BLaER1 treated with 17β-estradiol and CSF1 and Interleukin-3, amounts not matched to agents 10 nM and 100 nM (cell line): ENCODE results near the gene OR10H5.
"Not testable (repeated sequence)": the region's sequence is repeated elsewhere in the genome, so short reads cannot be mapped to it uniquely, and the experiment has no call there.

Experiments used
- H3K27ac ChIP-seq, 11 experiments: shearing (Covaris generic); formaldehyde crosslinking; 2 replicates each; pipeline ENCODE4 v1.8.1; 2022
- H3K27me3 ChIP-seq, 11 experiments: shearing (Covaris generic); formaldehyde crosslinking; 2 replicates each; pipeline ENCODE4 v1.8.1; 2022
- H3K36me3 ChIP-seq, 11 experiments: shearing (Covaris generic); formaldehyde crosslinking; 2 replicates each; pipeline ENCODE4 v1.8.1; 2022
- H3K4me1 ChIP-seq, 10 experiments: shearing (Covaris generic); formaldehyde crosslinking; 2 replicates each; pipeline ENCODE4 v1.8.1; 2022
- H3K4me2 ChIP-seq, 11 experiments: shearing (Covaris generic); formaldehyde crosslinking; 2 replicates each; pipeline ENCODE4 v1.8.1; 2022
- H3K4me3 ChIP-seq, 10 experiments: shearing (Covaris generic); formaldehyde crosslinking; 2 replicates each; pipeline ENCODE4 v1.8.1; 2022
- H3K9ac ChIP-seq, 11 experiments: shearing (Covaris generic); formaldehyde crosslinking; 2 replicates each; pipeline ENCODE4 v1.8.1; 2022
- H3K9me3 ChIP-seq, 11 experiments: shearing (Covaris generic); formaldehyde crosslinking; replicated peaks in 1 of 11; 2 replicates each; pipeline ENCODE4 v1.8.1; 2022
- H4K20me1 ChIP-seq, 11 experiments: shearing (Covaris generic); formaldehyde crosslinking; 2 replicates each; pipeline ENCODE4 v1.8.1; 2022
- Cebpa-rat ChIP-seq, 11 experiments: shearing (Covaris generic); IDR thresholded peaks; 2 replicates each; pipeline ENCODE4 v1.8.1; 2022

Gene OR10H5

GRCh38 chr19:15840833-15841232 lies 53.4 kb downstream of the OR10H5 start:
- Histone ChIP-seq H3K27me3 (no peaks in the 10 kb centered on the region), H3K36me3 (no peaks in the 10 kb centered on the region), H4K20me1 (no peaks in the 10 kb centered on the region), H3K4me1 (peaks cover 12 to 78% (median 39%) of the 10 kb centered on the region in 10 experiments), H3K4me3 (no peak overlapping the region), H3K4me2 (no peak overlapping the region), H3K9me3 (peaks cover 0 to 11% (median 0%) of the 10 kb centered on the region in 11 experiments; a peak in 6 of 22 replicates), H3K9ac (no peak overlapping the region), H3K27ac (no peak overlapping the region)
- no peak for TF ChIP-seq Cebpa-rat (IDR thresholded peaks at IDR 0.05)

GRCh38 chr19:15841875-15842569 lies 54.6 kb downstream of the OR10H5 start:
- no peak overlapping the region for H3K27ac ChIP-seq
- H3K9ac ChIP-seq, result no peak overlapping the region
- no peaks in the 10 kb centered on the region for H3K27me3 ChIP-seq
- peak overlapping the region in 1 of 11 experiments; percentile 15; a peak in 2 of 22 replicates for H3K4me2 ChIP-seq
- H3K4me1 ChIP-seq, result peaks cover 10 to 85% (median 42%) of the 10 kb centered on the region in 10 experiments
- no peaks in the 10 kb centered on the region for H3K36me3 ChIP-seq
- no peak overlapping the region for H3K4me3 ChIP-seq
- no peak for TF ChIP-seq Cebpa-rat (IDR thresholded peaks at IDR 0.05)
- no peaks in the 10 kb centered on the region for H4K20me1 ChIP-seq
- peaks cover 0 to 22% (median 0%) of the 10 kb centered on the region in 11 experiments; a peak in 9 of 22 replicates for H3K9me3 ChIP-seq

GRCh38 chr19:15843203-15843893 lies 55.9 kb downstream of the OR10H5 start:
- TF ChIP-seq Cebpa-rat (IDR thresholded peaks at IDR 0.05), result no peak
- Histone ChIP-seq H3K9me3 (peaks cover 0 to 35% (median 10%) of the 10 kb centered on the region in 11 experiments; a peak in 12 of 22 replicates), H3K36me3 (no peaks in the 10 kb centered on the region), H3K27ac (peak overlapping the region in 6 of 11 experiments; percentile 6 to 67 (median 44); a peak in 6 of 22 replicates), H3K4me1 (peaks cover 1 to 82% (median 40%) of the 10 kb centered on the region in 10 experiments; a peak in 19 of 20 replicates), H3K4me2 (peak overlapping the region in 8 of 11 experiments; percentile 42 to 84 (median 70); a peak in 13 of 22 replicates), H3K4me3 (no peak overlapping the region), H3K9ac (peak overlapping the region in 1 of 11 experiments; percentile 3; a peak in 2 of 22 replicates), H4K20me1 (no peaks in the 10 kb centered on the region), H3K27me3 (no peaks in the 10 kb centered on the region)

GRCh38 chr19:15843894-15844222 lies 56.4 kb downstream of the OR10H5 start:
- H3K36me3 ChIP-seq, H3K4me3 ChIP-seq, H4K20me1 ChIP-seq, H3K27me3 ChIP-seq: not testable (repeated sequence)
- peak overlapping the region in 10 of 11 experiments; percentile 13 to 84 (median 63); a peak in 15 of 22 replicates for H3K4me2 ChIP-seq
- peak overlapping the region in 2 of 11 experiments; percentile 3 to 41; a peak in 2 of 22 replicates for H3K9ac ChIP-seq
- H3K4me1 ChIP-seq, result peaks cover 0 to 77% (median 37%) of the 10 kb centered on the region in 10 experiments; a peak in 17 of 20 replicates
- H3K27ac ChIP-seq, result peak overlapping the region in 7 of 11 experiments; percentile 6 to 67 (median 35); a peak in 9 of 22 replicates
- peaks cover 0 to 36% (median 10%) of the 10 kb centered on the region in 11 experiments; a peak in 12 of 22 replicates for H3K9me3 ChIP-seq
- peak in 3 of 11 experiments; percentile 47 to 64 (median 50); a peak in 5 of 22 replicates for TF ChIP-seq Cebpa-rat (IDR thresholded peaks at IDR 0.05)

GRCh38 chr19:15846923-15847322 lies 59.5 kb downstream of the OR10H5 start:
- H3K4me1 ChIP-seq, result peaks cover 0 to 60% (median 37%) of the 10 kb centered on the region in 10 experiments; a peak in 17 of 20 replicates
- H3K27me3 ChIP-seq, result no peaks in the 10 kb centered on the region
- H3K36me3 ChIP-seq, result peaks cover 0 to 4% (median 0%) of the 10 kb centered on the region in 11 experiments; a peak in 3 of 22 replicates
- H3K27ac ChIP-seq, result no peak overlapping the region
- peak overlapping the region in 5 of 11 experiments; percentile 9 to 81 (median 56); a peak in 10 of 22 replicates for H3K4me2 ChIP-seq
- H4K20me1 ChIP-seq, result no peaks in the 10 kb centered on the region
- no peak overlapping the region for H3K9ac ChIP-seq
- peaks cover 21 to 58% (median 34%) of the 10 kb centered on the region in 11 experiments for H3K9me3 ChIP-seq
- TF ChIP-seq Cebpa-rat (IDR thresholded peaks at IDR 0.05), result no peak
- H3K4me3 ChIP-seq, result no peak overlapping the region

GRCh38 chr19:15850385-15850784 lies 62.9 kb downstream of the OR10H5 start:
- Histone ChIP-seq H3K9me3 (peaks cover 40 to 77% (median 52%) of the 10 kb centered on the region in 11 experiments), H3K4me2 (no peak overlapping the region), H3K27ac (no peak overlapping the region), H3K4me3 (no peak overlapping the region), H3K4me1 (peaks cover 0 to 26% (median 17%) of the 10 kb centered on the region in 10 experiments; a peak in 15 of 20 replicates), H4K20me1 (no peaks in the 10 kb centered on the region), H3K9ac (no peak overlapping the region), H3K27me3 (no peaks in the 10 kb centered on the region), H3K36me3 (peaks cover 0 to 7% (median 0%) of the 10 kb centered on the region in 11 experiments; a peak in 3 of 22 replicates)
- no peak for TF ChIP-seq Cebpa-rat (IDR thresholded peaks at IDR 0.05)
